ENCODE data around the gene GRAMD1B. TPM values are rescaled to one million over a fixed set of nuclear protein-coding genes. Genes with fewer than 3 reads are reported as not detected.

GRAMD1B gene
- total RNA-seq, 6 experiments from 2014 or later: 1.0 to 2.0 (median 1.5) TPM

DNA sequence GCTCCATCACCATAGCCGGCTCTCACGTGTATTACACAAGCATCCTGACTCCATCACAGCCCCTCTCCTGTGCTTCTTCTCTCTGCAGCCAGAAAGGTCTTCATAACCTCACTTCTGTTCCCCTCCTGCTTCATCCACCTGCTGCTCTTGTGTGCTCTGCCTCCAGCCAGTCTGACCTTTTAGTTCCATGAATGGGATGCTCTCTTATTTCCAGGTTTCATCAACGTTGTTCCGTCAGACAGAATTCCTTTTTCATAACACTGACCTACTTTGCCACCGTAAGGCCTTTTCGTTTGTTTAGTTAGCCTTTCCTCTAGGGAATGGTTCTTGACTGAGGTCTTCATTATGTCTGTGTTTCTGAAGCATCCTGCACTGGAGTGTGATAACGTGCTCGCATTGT is 18.8 kb downstream of the GRAMD1B start:
- TF ChIP-seq POLR2A (IDR thresholded peaks at IDR 0.05): no peak
- TF ChIP-seq, protein P1, sequence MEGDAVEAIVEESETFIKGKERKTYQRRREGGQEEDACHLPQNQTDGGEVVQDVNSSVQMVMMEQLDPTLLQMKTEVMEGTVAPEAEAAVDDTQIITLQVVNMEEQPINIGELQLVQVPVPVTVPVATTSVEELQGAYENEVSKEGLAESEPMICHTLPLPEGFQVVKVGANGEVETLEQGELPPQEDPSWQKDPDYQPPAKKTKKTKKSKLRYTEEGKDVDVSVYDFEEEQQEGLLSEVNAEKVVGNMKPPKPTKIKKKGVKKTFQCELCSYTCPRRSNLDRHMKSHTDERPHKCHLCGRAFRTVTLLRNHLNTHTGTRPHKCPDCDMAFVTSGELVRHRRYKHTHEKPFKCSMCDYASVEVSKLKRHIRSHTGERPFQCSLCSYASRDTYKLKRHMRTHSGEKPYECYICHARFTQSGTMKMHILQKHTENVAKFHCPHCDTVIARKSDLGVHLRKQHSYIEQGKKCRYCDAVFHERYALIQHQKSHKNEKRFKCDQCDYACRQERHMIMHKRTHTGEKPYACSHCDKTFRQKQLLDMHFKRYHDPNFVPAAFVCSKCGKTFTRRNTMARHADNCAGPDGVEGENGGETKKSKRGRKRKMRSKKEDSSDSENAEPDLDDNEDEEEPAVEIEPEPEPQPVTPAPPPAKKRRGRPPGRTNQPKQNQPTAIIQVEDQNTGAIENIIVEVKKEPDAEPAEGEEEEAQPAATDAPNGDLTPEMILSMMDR (IDR thresholded peaks at IDR 0.05): no peak
- 70% methylated on average over 8 of the region's 8 CpGs for WGBS (ENCODE audit: insufficient coverage, low coverage, low lambda C conversion rate, missing lambda C conversion rate)
- Histone ChIP-seq H3K36me3 (no peaks in the 10 kb centered on the region), H3K4me3 (no peak overlapping the region), H3K27ac (no peak overlapping the region), H3K9me3 (no peaks in the 10 kb centered on the region), H3K4me1 (no peaks in the 10 kb centered on the region), H3K27me3 (no peaks in the 10 kb centered on the region)
- intact Hi-C loops (cut with DNase I): no loop called here
- ATAC-seq (no peak), DNase-seq (no peak)

GRCh38 chr11:123449436-123449835 is 19.4 kb downstream of the GRAMD1B start:
- Histone ChIP-seq H3K4me1 (no peaks in the 10 kb centered on the region), H3K27me3 (no peaks in the 10 kb centered on the region), H3K36me3 (no peaks in the 10 kb centered on the region), H3K4me3 (no peak overlapping the region), H3K27ac (no peak overlapping the region), H3K9me3 (no peaks in the 10 kb centered on the region)
- DNase-seq: no peak
- ATAC-seq: no peak
- TF ChIP-seq, protein P1 (IDR thresholded peaks at IDR 0.05): no peak
- no peak for TF ChIP-seq POLR2A (IDR thresholded peaks at IDR 0.05)
- intact Hi-C loops (cut with DNase I): no loop called here

DNA sequence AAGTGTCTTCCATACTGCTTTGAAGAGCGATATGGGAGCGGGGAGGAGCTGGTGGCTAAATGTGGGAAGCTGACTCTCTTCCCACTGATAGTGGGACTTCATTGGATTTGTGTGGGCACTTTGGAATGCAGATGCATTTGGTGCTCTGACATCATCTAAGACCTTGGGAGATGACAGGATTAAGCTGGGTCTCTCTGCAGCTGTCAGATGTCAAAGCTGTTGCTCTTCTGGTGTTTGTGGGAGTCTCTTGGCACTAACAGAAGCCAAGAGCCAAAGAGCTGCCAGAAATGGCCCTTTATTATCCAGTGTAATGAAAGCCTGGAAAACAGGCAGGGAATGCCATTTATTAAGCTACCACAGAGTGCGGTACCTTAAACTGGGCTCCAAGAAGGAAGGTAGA is 20.6 kb downstream of the GRAMD1B start:
- H3K9me3 ChIP-seq: no peaks in the 10 kb centered on the region
- DNase-seq (no peak), ATAC-seq (no peak)
- no peak overlapping the region for H3K27ac ChIP-seq
- no peaks in the 10 kb centered on the region for H3K27me3 ChIP-seq
- TF ChIP-seq, protein P1 (IDR thresholded peaks at IDR 0.05): no peak
- TF ChIP-seq POLR2A (IDR thresholded peaks at IDR 0.05): no peak
- H3K4me1 ChIP-seq: no peaks in the 10 kb centered on the region
- intact Hi-C loops (cut with DNase I): no loop called here
- H3K36me3 ChIP-seq: no peaks in the 10 kb centered on the region
- whole genome bisulfite sequencing (ENCODE audit: insufficient coverage, low coverage, low lambda C conversion rate, missing lambda C conversion rate): 83% methylated on average over 3 of the region's 3 CpGs
- H3K4me3 ChIP-seq: no peak overlapping the region

- no peaks in the 10 kb centered on the region for H3K27me3 ChIP-seq
- 49% methylated on average over 5 of the region's 5 CpGs for WGBS (ENCODE audit: insufficient coverage, low coverage, low lambda C conversion rate, missing lambda C conversion rate)
- ATAC-seq (no peak), DNase-seq (no peak)
- TF ChIP-seq, protein P1 (IDR thresholded peaks at IDR 0.05): no peak
- TF ChIP-seq POLR2A (IDR thresholded peaks at IDR 0.05): no peak
- H3K4me3 ChIP-seq: no peak overlapping the region
- no peaks in the 10 kb centered on the region for H3K9me3 ChIP-seq
- H3K36me3 ChIP-seq: no peaks in the 10 kb centered on the region
- no peak overlapping the region for H3K27ac ChIP-seq
- H3K4me1 ChIP-seq: no peaks in the 10 kb centered on the region
- intact Hi-C loops (cut with DNase I): no loop called here
These were observed 21.2 kb downstream of the GRAMD1B start for GRCh38 chr11:123451183-123451781.

DNA sequence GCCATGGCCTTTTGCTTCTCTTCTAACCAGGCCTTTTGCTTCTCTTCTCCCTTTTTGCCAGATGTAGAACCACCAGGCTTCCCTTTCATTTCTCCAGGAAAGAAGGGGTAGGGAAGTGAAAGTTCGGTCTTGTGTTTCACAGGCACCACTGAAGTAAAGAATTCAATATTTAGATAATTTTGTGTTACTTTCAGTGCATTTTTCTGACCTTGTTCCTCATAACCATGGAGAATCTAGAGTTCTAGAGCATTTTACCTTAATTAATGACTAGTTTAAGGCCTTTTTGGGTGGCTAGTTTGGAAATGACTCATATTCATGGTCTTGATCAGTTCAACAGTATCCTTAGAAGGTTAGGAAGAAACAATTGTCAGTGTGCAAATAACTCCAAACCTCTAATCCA is 22.7 kb downstream of the GRAMD1B start:
- H3K36me3 ChIP-seq: no peaks in the 10 kb centered on the region
- TF ChIP-seq POLR2A (IDR thresholded peaks at IDR 0.05): no peak
- TF ChIP-seq, protein P1 (IDR thresholded peaks at IDR 0.05): no peak
- no peak overlapping the region for H3K27ac ChIP-seq
- H3K27me3 ChIP-seq: no peaks in the 10 kb centered on the region
- 75% methylated on average over 1 of the region's 1 CpG for WGBS (ENCODE audit: insufficient coverage, low coverage, low lambda C conversion rate, missing lambda C conversion rate)
- intact Hi-C loops (cut with DNase I): no loop called here
- ATAC-seq (peak in 2 of 4 donors; percentile 31 to 42), DNase-seq (no peak)
- H3K9me3 ChIP-seq: no peaks in the 10 kb centered on the region
- no peak overlapping the region for H3K4me3 ChIP-seq
- no peaks in the 10 kb centered on the region for H3K4me1 ChIP-seq
